LNCaP clone FGC (cell line): Measurements from ENCODE around the gene FAR2.

ENCODE experiments used
- DNase-seq: peaks from one replicate; pipeline ENCODE4 v3.0.0-alpha.2; 2011; ENCODE audit warnings: low read depth
- H3K4me3 ChIP-seq: 2 replicates; pipeline ENCODE4 v1.5.1; 2011; ENCODE audit warnings: mild to moderate bottlenecking, low read depth, low read length, control low read depth
- TF ChIP-seq, protein P1 (sequence below): IDR thresholded peaks from 2 replicates; pipeline ENCODE4 v1.5.1; 2012; ENCODE audit warnings: mild to moderate bottlenecking; ENCODE audit not compliant: control insufficient read depth, insufficient read depth; ENCODE audit errors: extremely low read depth

Gene FAR2

DNA sequence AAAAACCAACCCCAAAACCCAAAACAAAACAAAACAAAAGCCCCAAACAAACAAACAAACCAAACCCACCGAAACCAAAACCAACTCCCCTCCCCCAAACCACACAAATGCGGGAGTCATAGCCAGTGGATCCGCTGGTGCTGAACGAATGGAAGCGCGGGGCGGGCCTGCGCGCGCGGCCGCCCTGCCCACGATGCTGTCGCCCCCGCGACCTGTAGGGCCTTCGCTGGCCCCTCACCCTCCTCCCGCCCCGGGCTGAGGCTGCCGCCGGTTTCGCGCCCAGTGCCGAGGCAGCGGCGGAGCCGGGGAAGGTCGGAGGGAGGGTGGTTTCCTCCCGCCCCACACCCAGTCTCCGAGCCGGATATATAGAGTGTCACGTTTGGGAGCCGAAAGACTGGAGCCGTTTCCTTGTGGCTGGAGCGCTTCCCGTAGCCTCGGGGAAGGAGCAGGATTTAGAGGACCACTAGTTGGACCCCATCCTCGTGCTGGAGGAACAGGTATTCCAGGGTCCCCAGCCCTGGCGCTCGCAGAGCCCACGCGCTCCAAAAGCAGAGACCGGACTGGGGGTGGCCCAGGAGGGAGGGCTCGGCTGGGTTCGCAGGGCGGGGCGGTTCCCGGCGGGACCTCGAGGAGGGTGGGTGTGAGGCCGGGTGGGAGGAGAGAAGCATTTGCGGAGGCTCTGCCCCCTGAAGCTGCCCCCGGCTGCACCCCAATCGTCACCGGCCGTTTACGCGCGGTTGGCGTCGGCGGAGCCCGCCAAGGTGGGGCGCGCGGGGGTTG is at the start of gene FAR2:
Gene FAR2, plus strand, starts transcription at position 368 of the 780 bp plus-strand sequence. CDS start 121,172 bp downstream, outside the sequence.
- no peak for DNase-seq
- TF ChIP-seq, protein P1, sequence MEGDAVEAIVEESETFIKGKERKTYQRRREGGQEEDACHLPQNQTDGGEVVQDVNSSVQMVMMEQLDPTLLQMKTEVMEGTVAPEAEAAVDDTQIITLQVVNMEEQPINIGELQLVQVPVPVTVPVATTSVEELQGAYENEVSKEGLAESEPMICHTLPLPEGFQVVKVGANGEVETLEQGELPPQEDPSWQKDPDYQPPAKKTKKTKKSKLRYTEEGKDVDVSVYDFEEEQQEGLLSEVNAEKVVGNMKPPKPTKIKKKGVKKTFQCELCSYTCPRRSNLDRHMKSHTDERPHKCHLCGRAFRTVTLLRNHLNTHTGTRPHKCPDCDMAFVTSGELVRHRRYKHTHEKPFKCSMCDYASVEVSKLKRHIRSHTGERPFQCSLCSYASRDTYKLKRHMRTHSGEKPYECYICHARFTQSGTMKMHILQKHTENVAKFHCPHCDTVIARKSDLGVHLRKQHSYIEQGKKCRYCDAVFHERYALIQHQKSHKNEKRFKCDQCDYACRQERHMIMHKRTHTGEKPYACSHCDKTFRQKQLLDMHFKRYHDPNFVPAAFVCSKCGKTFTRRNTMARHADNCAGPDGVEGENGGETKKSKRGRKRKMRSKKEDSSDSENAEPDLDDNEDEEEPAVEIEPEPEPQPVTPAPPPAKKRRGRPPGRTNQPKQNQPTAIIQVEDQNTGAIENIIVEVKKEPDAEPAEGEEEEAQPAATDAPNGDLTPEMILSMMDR, result no peak
- H3K4me3 ChIP-seq, result peak within 1 kb of the TSS; percentile 53

- no peak for DNase-seq
- TF ChIP-seq, protein P1, result no peak
- H3K4me3 ChIP-seq, result no peak overlapping the region
Observed at GRCh38 chr12:29102741-29103140, 46.3 kb upstream of the FAR2 start.

GRCh38 chr12:29103539-29103974 is 45.5 kb upstream of the FAR2 start:
- TF ChIP-seq, protein P1, result no peak
- DNase-seq, result no peak
- H3K4me3 ChIP-seq, result no peak overlapping the region

DNA sequence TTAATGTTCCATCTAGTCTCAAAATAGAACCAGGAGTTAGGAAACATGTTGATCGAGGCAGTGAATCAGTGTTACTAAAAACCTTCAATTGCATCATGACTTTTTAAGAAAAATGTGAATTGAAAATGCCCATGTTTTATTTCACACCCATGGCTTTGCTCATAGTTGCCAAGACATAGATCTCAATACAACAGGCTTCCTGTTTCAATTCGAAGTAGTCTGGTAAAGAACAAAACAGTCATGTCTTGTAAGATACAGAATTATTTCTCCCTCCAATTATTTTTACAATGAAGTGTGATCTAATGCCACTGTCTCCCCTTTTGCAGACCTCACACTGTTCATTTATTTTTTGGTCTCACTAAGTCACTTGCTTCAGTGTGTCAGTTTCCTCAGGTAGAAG is 44.6 kb upstream of the FAR2 start:
- no peak for DNase-seq
- H3K4me3 ChIP-seq, result no peak overlapping the region
- TF ChIP-seq, protein P1, result no peak

- no peak for DNase-seq
- TF ChIP-seq, protein P1, result no peak
- H3K4me3 ChIP-seq, result no peak overlapping the region
Observed at GRCh38 chr12:29110506-29111442, 38.3 kb upstream of the FAR2 start.

GRCh38 chr12:29113101-29113500 is 36.0 kb upstream of the FAR2 start:
- H3K4me3 ChIP-seq, result no peak overlapping the region
- TF ChIP-seq, protein P1, result no peak
- DNase-seq, result no peak
